Measurements from ENCODE around the gene ENOX2. TPM values are rescaled to one million over a fixed set of nuclear protein-coding genes. Genes with fewer than 3 reads are reported as not detected.

ENOX2 gene
- total and polyA plus RNA-seq, 2 donors (not counting 1 experiment from before 2014, with no cell fraction given): 5.1 to 18.8 TPM

GRCh38 chrX:130652824-130653578 is 250.0 kb downstream of the ENOX2 start:
- Histone ChIP-seq H3K4me3 (ENCODE audit: control extremely low read depth in 1 of 5, extremely low read depth in 1 of 5, insufficient read depth in 1 of 5, low read depth in 2 of 5, low read length in 4 of 5) (no peak overlapping the region), H3K9ac (ENCODE audit: low read length) (no peak overlapping the region), H3K27ac (ENCODE audit: low read length in 2 of 2) (no peak overlapping the region), H2AFZ (ENCODE audit: insufficient read depth, low read depth, low read length, poor library complexity, severe bottlenecking) (no peak overlapping the region), H3K9me3 (ENCODE audit: control extremely low read depth in 1 of 3, control insufficient read depth in 2 of 3, insufficient read depth in 1 of 3, low read length in 2 of 3) (no peaks in the 10 kb centered on the region), H3K36me3 (replicated peaks in 1 of 2; ENCODE audit: control extremely low read depth in 1 of 2, control insufficient read depth in 1 of 2, extremely low read depth in 1 of 2, insufficient read depth in 2 of 2, low read length in 1 of 2) (no peaks in the 10 kb centered on the region), H3K4me2 (replicated peaks; ENCODE audit: low read depth, low read length, poor library complexity, severe bottlenecking) (no peak overlapping the region), H4K20me1 (ENCODE audit: control insufficient read depth, insufficient read depth, low read length, poor library complexity, severe bottlenecking) (no peaks in the 10 kb centered on the region), H3K27me3 (replicated peaks in 1 of 4; ENCODE audit: control extremely low read depth in 1 of 4, control insufficient read depth in 3 of 4, insufficient read depth in 4 of 4, low read length in 3 of 4) (no peaks in the 10 kb centered on the region), H3K79me2 (ENCODE audit: control insufficient read depth, insufficient read depth, low read length) (no peaks in the 10 kb centered on the region), H3K4me1 (ENCODE audit: control insufficient read depth in 2 of 2, insufficient read depth in 2 of 2, low read length in 2 of 2) (no peaks in the 10 kb centered on the region)
- no peak overlapping the region for H3K4me3 Mint-ChIP-seq
- H3K27ac Mint-ChIP-seq: no peak overlapping the region
- 89% methylated on average over 1 of the region's 6 CpGs for WGBS (ENCODE audit: insufficient coverage)
- no peaks in the 10 kb centered on the region for H3K4me1 Mint-ChIP-seq
- ATAC-seq (ENCODE audit: low read depth) (no peak), DNase-seq (no peak)
- no peaks in the 10 kb centered on the region for H3K9me3 Mint-ChIP-seq (ENCODE audit: insufficient read depth)
- CTCF ChIA-PET: no interaction called here
- POLR2A ChIA-PET: no interaction called here
- no peaks in the 10 kb centered on the region for H3K27me3 Mint-ChIP-seq
- TF ChIP-seq, protein P1, sequence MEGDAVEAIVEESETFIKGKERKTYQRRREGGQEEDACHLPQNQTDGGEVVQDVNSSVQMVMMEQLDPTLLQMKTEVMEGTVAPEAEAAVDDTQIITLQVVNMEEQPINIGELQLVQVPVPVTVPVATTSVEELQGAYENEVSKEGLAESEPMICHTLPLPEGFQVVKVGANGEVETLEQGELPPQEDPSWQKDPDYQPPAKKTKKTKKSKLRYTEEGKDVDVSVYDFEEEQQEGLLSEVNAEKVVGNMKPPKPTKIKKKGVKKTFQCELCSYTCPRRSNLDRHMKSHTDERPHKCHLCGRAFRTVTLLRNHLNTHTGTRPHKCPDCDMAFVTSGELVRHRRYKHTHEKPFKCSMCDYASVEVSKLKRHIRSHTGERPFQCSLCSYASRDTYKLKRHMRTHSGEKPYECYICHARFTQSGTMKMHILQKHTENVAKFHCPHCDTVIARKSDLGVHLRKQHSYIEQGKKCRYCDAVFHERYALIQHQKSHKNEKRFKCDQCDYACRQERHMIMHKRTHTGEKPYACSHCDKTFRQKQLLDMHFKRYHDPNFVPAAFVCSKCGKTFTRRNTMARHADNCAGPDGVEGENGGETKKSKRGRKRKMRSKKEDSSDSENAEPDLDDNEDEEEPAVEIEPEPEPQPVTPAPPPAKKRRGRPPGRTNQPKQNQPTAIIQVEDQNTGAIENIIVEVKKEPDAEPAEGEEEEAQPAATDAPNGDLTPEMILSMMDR (IDR thresholded peaks at IDR 0.05): no peak
- no peak for TF ChIP-seq EZH2 (IDR thresholded peaks at IDR 0.05; ENCODE audit: borderline replicate concordance, insufficient read depth, low read depth, low read length, poor library complexity, severe bottlenecking)
- intact Hi-C loops (cut with micrococcal nuclease): no loop called here

DNA sequence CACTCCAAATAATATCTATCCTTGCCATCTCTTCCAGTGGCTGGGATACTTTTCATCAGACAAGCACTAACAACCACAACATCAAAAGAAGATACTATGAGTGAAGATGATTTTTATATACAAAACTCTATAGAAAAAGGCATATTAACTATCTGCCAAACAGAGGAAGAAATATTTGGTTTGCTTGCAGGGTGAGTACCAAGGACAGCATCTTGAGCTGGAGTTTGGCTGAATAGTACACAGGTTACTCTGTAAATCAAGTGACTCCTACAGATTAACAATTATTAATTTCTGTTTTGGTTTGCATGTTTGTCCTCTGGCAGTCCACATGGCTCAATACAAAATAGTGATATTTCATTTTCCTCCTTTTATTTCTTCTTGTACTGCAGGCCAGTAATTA is 253.3 kb downstream of the ENOX2 start:
- no peaks in the 10 kb centered on the region for H3K36me3 ChIP-seq (replicated peaks in 1 of 2; ENCODE audit: control extremely low read depth in 1 of 2, control insufficient read depth in 1 of 2, extremely low read depth in 1 of 2, insufficient read depth in 2 of 2, low read length in 1 of 2)
- H3K27ac ChIP-seq (ENCODE audit: low read length in 2 of 2): no peak overlapping the region
- H3K4me3 Mint-ChIP-seq: no peak overlapping the region
- CTCF ChIA-PET: no interaction called here
- H2AFZ ChIP-seq (ENCODE audit: insufficient read depth, low read depth, low read length, poor library complexity, severe bottlenecking): no peak overlapping the region
- H3K4me3 ChIP-seq (ENCODE audit: control extremely low read depth in 1 of 5, extremely low read depth in 1 of 5, insufficient read depth in 1 of 5, low read depth in 2 of 5, low read length in 4 of 5): no peak overlapping the region
- H3K4me1 ChIP-seq (ENCODE audit: control insufficient read depth in 2 of 2, insufficient read depth in 2 of 2, low read length in 2 of 2): no peaks in the 10 kb centered on the region
- DNase-seq (no peak), ATAC-seq (ENCODE audit: low read depth) (no peak)
- H3K27me3 Mint-ChIP-seq: no peaks in the 10 kb centered on the region
- H3K9me3 Mint-ChIP-seq (ENCODE audit: insufficient read depth): no peaks in the 10 kb centered on the region
- no peaks in the 10 kb centered on the region for H4K20me1 ChIP-seq (ENCODE audit: control insufficient read depth, insufficient read depth, low read length, poor library complexity, severe bottlenecking)
- TF ChIP-seq EZH2 (IDR thresholded peaks at IDR 0.05; ENCODE audit: borderline replicate concordance, insufficient read depth, low read depth, low read length, poor library complexity, severe bottlenecking): no peak
- TF ChIP-seq, protein P1 (IDR thresholded peaks at IDR 0.05): no peak
- no peak overlapping the region for H3K9ac ChIP-seq (ENCODE audit: low read length)
- H3K27ac Mint-ChIP-seq: no peak overlapping the region
- H3K79me2 ChIP-seq (ENCODE audit: control insufficient read depth, insufficient read depth, low read length): no peaks in the 10 kb centered on the region
- POLR2A ChIA-PET: no interaction called here
- H3K4me2 ChIP-seq (replicated peaks; ENCODE audit: low read depth, low read length, poor library complexity, severe bottlenecking): no peak overlapping the region
- intact Hi-C loops (cut with micrococcal nuclease): no loop called here
- H3K4me1 Mint-ChIP-seq: no peaks in the 10 kb centered on the region
- H3K9me3 ChIP-seq (ENCODE audit: control extremely low read depth in 1 of 3, control insufficient read depth in 2 of 3, insufficient read depth in 1 of 3, low read length in 2 of 3): no peaks in the 10 kb centered on the region
- H3K27me3 ChIP-seq (replicated peaks in 1 of 4; ENCODE audit: control extremely low read depth in 1 of 4, control insufficient read depth in 3 of 4, insufficient read depth in 4 of 4, low read length in 3 of 4): no peaks in the 10 kb centered on the region
